Fibroblast of peridontal ligament (primary cell): ENCODE data around the gene REXO4.
A peak's percentile ranks its signal among the peaks of the same experiment; 100 is the strongest.
"Not testable (repeated sequence)": the region's sequence is repeated elsewhere in the genome, so short reads cannot be mapped to it uniquely, and the experiment has no call there.

Source experiments
- DNase-seq: peaks from one replicate; pipeline ENCODE4 v3.0.0-alpha.2; 2010; ENCODE audit errors: extremely low read depth

REXO4 gene

DNA sequence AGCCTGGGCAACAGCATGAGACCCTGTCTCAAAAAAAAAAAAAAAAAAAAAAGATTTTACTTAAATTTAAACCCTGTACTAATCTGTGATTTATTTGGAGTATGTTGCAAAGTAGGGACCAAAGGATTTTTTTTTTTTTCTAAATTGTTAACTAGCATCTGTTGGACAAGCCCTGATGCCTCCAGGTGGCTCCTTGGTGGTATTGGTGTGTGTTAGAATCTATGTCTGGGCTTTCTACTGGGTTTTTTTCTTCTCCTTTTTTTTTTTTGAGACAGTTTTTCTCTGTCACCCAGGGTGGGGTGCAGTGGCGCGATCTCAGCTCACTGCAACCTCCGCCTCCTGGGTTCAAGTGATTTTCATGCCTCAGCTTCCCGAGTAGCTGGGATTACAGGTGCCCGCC, 34.1 kb upstream of the REXO4 start:
- DNase-seq: not testable (repeated sequence)

DNA sequence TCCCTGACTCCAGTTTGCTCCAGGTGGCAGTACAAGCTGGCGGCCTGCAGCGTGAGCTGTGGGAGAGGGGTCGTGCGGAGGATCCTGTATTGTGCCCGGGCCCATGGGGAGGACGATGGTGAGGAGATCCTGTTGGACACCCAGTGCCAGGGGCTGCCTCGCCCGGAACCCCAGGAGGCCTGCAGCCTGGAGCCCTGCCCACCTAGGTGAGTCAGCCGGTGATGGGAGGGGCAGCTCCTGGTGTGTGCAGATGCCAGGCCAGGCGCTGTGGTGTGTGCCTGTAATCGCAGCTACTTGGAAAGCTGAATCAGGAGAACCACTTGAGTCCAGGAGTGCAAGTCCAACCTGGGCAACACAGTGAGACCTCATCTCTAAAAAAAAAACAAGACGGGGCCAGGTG, 31.9 kb upstream of the REXO4 start:
- DNase-seq: no peak

DNA sequence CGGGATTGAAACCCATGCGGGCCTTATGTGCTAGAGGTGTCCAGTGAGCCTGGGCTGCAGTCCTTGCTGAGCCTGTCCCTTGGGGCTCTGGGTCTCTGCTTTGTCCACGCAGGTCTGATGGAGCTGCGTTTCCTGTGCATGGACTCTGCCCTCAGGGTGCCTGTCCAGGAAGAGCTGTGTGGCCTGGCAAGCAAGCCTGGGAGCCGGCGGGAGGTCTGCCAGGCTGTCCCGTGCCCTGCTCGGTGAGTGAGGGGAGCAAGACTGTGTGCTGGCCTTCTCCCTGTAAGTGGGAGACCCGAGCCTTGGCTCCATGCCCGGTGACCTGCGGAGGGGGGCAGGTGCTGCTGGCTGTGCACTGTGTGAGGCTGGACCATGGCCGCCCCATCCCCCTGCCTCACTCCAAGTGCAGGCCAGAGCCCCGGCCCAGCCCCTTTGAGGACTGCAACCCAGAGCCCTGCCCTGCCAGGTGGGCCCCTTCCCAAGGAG, 30.7 kb upstream of the REXO4 start:
- DNase-seq: no peak

DNA sequence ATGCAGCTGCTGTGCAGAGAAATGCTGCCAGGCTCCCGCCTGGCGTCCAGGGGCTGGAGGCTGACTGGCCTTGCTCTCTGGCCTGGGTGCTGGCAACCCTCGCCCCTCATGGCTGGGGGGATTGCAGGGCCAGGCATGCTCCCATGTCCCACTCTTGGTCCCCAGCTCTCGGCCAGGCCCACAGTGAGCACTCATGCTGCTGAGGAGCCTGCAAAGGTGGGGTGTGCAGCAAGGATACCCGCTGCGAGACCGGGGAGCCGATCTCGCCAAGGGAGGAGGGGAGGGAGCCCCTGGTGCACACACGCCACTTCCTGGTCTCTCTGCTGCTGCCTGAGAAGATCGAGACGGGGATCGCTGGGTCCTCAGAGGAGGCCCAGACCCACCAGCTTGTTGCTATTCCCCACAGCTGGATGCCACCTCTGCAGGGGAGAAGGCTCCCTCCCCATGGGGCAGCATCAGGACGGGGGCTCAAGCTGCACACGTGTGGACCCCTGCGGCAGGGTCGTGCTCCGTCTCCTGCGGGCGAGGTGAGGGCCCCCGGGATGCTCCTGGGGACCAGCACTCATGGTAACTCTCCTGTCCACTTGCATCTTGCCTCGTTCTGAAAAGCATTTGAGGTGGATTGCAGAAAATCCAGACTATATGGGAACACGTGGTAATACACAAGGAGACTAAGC, 27.6 kb upstream of the REXO4 start:
- no peak for DNase-seq

GRCh38 chr9:133443982-133444381, 26.2 kb upstream of the REXO4 start:
- no peak for DNase-seq

- no peak for DNase-seq
Observed at GRCh38 chr9:133443248-133443647, 25.4 kb upstream of the REXO4 start.

DNA sequence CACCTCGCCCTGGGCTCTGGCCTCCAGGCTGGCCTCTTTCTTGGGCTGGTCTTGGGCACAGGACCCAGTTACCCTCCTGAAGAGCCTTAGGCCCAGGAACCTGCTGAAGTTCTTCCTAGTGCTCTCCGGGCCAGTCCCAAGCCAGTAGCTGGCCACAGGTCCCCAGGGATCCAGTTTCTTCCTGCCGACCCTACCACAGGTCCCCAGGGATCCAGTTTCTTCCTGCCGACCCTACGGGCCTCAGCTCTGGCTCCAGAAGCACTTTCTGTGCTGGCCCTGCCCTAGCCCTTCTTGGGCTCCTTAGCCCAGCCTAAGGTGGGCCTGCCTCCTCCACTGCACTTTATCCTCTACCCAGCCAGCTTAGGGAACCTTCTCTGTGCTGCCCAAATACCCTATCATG, 23.8 kb upstream of the REXO4 start:
- DNase-seq: no peak

DNA sequence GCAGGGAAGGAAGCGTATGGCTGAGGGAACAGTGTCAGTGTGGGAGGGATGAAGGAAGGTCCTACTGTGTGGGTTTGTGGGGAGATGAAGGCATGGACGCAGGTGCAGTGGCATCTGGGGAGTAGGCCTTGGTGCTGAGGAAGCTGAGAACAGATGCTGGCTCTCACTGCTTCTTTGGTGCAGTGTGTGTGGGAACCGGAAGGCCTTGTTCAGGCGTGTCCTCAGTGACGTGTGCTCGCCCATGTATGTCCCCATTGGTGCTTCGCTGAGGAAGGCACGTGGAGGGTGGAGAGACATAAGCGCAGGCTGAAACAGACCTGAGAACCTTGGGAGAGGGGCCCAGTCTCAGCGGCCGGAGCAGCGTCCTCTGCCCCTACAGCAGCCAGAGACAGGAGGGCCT, 23.1 kb upstream of the REXO4 start:
- DNase-seq: no peak

DNA sequence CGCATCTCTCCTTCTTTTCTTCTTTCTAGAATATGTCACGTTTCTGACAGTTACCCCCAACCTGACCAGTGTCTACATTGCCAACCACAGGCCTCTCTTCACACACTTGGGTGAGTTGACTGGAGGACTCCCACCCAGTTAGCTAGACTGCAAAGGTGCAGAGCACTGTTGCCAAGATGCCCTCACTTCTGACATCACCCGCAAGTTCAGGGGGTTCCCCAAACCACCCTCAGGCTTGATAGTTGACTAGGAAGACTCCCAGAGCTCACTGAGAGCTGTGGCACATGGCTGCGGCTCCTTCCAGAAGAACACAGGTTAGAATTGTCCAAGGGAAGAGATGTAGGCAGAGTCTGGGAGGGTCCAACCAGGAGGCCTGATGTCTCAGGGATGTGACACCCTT, 21.5 kb upstream of the REXO4 start:
- no peak for DNase-seq

DNA sequence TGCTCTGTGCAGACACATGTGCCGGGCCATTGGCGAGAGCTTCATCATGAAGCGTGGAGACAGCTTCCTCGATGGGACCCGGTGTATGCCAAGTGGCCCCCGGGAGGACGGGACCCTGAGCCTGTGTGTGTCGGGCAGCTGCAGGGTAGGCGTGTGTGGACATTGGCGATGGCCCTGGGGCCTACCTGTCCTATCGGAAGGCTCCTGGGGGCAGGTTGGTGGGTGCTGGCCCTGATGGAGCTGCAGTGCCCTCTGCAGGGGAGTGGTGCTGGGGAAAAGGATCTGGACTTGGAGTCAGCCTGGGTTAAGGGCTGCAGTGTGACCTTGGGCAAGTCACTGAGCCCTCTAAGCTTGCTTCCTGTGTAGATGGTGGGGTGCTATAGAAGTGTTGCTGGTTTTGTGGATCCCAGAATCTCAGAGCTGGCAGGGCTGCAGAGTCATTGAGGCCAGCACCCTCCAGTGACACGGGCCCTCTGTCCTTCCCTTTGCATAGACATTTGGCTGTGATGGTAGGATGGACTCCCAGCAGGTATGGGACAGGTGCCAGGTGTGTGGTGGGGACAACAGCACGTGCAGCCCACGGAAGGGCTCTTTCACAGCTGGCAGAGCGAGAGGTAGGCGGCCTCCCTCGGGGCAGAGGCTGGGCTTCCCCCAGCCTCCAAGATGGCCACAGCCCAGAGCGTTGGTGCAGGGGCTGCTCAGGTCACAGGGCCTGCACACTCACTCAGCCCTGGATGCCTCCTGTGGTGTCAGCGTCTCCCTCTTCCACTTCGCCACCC, 20.1 kb upstream of the REXO4 start:
- DNase-seq: no peak

GRCh38 chr9:133436681-133437080, 18.9 kb upstream of the REXO4 start:
- DNase-seq: no peak

- DNase-seq: no peak
Observed at GRCh38 chr9:133433351-133433843, 15.6 kb upstream of the REXO4 start.

GRCh38 chr9:133430244-133430643, 12.4 kb upstream of the REXO4 start:
- DNase-seq: no peak

- no peak for DNase-seq
Observed at GRCh38 chr9:133429641-133430161, 11.9 kb upstream of the REXO4 start.

DNA sequence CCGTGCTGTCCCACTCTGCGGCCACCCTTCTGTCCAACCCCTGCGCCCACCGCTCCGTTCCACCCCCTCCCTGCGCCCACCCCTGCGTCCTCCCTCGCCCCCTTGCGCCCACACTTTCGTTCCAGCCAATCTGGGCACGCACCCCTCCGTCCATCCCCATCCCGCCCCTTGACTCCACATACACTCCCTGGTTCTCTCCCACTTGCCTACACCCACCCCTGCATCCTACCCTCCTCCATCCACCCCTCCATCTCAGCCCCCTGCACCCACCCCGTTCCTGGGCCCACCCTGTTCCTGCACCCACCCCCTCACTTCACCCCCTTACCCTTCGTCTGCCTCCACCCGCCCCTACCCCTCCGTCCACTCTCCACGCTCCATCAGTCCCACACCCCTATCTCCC, 11.4 kb upstream of the REXO4 start:
- DNase-seq: no peak

GRCh38 chr9:133428617-133429101, 10.8 kb upstream of the REXO4 start:
- no peak for DNase-seq

- DNase-seq: no peak
Observed at GRCh38 chr9:133427658-133428348, 10.0 kb upstream of the REXO4 start.

GRCh38 chr9:133426011-133426410, 8.2 kb upstream of the REXO4 start:
- DNase-seq: no peak

DNA sequence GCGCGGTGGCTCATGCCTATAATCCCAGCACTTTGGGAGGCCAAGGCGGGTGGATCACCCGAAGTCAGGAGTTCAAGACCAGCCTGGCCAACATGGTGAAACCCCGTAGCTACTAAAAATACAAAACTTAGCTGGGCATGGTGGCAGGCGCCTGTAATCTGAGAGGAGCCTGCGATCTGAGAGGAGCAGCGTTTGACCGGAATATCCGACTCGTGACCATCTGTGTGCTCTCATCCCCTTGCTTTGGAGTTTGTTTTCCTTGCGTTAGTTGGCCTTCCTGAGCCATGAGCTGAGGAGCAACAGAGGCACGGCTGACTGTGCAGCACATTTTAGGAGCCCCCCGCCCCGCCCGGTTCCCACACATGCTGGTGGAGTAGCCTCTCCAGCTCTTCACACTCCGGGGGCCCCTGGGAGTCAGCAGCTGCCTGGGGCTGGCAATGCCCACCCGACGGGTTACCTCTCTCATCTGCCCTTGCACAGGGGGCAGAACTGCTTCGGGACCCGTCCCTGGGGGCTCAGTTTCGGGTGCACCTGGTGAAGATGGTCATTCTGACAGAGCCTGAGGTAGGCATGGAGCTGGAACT, 7.3 kb upstream of the REXO4 start:
- no peak for DNase-seq

DNA sequence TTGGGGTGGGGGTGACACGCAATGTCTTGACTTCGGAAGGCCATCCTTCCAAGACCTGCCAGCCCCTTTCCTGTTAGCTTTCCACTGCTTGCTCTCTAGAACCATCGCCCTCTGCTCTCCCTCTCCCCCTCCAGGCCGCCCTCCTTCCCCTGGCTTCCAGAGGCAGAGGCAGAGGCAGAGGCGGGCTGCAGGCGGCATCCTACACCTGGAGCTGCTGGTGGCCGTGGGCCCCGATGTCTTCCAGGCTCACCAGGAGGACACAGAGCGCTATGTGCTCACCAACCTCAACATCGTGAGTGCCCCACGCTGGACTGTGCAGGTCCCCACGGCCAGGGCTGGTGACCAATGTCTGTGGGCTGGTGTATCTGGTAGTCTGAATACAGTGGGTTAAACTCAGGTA, 6.4 kb upstream of the REXO4 start:
- no peak for DNase-seq

- DNase-seq: peak; percentile 11
Observed at GRCh38 chr9:133423216-133423615, 5.4 kb upstream of the REXO4 start.
